ENCODE results near the gene ADCY3.

The ADCY3 gene

DNA sequence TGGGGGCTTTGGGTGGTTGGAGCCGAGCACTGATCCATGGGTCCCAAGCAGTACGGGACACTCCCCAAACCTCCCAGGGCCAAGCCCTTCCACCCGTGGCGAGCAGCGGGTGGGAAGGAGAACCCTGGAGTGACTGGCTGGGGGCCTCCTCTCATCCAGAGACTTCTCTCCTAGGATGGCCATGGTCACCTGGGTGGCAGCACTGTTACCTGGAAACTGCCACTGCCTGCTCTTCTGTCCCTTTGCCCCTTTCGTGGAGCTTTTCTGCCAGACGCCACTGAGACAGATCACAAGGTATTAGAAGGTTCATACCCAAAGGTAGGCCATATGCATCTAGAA is 99.9 kb downstream of the ADCY3 start:
- TF ChIP-seq, protein P1, sequence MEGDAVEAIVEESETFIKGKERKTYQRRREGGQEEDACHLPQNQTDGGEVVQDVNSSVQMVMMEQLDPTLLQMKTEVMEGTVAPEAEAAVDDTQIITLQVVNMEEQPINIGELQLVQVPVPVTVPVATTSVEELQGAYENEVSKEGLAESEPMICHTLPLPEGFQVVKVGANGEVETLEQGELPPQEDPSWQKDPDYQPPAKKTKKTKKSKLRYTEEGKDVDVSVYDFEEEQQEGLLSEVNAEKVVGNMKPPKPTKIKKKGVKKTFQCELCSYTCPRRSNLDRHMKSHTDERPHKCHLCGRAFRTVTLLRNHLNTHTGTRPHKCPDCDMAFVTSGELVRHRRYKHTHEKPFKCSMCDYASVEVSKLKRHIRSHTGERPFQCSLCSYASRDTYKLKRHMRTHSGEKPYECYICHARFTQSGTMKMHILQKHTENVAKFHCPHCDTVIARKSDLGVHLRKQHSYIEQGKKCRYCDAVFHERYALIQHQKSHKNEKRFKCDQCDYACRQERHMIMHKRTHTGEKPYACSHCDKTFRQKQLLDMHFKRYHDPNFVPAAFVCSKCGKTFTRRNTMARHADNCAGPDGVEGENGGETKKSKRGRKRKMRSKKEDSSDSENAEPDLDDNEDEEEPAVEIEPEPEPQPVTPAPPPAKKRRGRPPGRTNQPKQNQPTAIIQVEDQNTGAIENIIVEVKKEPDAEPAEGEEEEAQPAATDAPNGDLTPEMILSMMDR (IDR thresholded peaks at IDR 0.05; ENCODE audit: control extremely low read depth, extremely low read depth, low read depth, missing control alignments): no peak
- no peak for DNase-seq (ENCODE audit: extremely low spot score)
- POLR2A ChIA-PET: no interaction called here
- CTCF ChIA-PET: interaction anchor here (1.0 to 2.6 kb wide), 5 partner anchors 8 to 410 kb away, joined by 4 to 21 read pairs (median 6); partner anchors contain the start of genes CENPO and PTRHD1

DNA sequence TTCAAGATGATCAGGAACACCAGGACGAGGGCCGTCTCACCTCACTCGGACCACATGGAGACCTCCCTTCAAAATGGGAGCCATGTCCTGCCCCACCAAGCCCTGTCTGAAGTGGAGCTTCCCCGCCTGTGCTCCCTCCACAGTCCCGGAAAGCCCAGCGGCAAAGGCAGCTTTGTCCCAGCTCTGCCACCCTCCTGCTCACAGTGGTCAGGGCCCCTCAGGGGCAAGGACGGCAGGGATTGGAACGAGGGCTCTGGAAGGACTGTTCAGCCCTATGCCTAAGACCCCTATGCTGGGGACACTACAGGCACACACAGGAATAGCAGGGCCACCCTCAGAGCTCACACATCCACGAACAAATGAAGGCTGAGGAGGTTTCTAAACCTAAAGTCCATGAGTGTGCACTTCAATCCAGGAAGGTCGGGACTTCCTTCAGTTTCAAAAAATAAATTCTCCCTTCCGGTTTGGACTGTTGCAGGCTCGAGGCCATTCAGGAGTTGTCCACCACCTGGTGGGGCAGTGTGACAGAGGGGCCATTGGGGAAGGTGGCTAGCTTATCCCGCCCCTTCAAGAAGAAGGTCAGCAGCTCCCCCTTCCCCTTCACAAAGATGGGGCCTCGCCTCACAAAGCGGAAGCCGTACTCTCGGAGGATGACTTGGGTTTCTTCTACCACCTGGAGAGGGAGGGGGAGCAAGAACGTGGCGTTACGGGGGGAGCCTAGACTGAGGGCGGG is 100.4 kb downstream of the ADCY3 start:
- TF ChIP-seq, protein P1 (IDR thresholded peaks at IDR 0.05; ENCODE audit: control extremely low read depth, extremely low read depth, low read depth, missing control alignments): no peak
- POLR2A ChIA-PET: no interaction called here

DNA sequence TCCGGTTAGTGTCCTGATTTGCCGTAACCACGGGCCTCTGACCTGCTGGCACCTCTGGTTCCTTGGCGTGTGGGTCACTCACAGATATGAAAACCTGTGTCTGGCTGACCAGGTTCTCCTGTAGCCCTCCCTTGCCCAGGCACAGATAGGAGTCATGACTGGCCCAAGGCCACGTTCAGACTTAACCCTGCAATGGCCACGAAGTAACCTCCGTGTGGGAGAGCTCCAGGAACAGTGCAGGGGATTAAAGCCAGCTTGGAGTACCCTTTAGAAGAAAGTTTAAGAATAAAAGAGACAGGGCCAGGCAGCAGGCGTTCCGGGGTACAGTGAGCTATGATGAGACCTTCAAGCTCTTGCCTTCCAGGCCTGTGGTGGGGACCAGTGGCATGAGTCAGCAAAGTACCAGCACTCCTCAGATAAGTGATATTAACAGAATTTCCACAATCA is 101.3 kb downstream of the ADCY3 start:
- TF ChIP-seq, protein P1 (IDR thresholded peaks at IDR 0.05; ENCODE audit: control extremely low read depth, extremely low read depth, low read depth, missing control alignments): no peak
- POLR2A ChIA-PET: interaction anchor here (0.5 kb wide), 1 partner anchor 364 kb away, joined by 4 read pairs; no protein-coding TSS in a partner anchor
- DNase-seq (ENCODE audit: extremely low spot score): no peak
- CTCF ChIA-PET: interaction anchor here (1.0 to 2.6 kb wide), 7 partner anchors 9 to 409 kb away, joined by 3 to 21 read pairs (median 4); partner anchors contain the start of genes CENPO and PTRHD1

More for the DNA sequence above, 100.4 kb downstream of the ADCY3 start:
- CTCF ChIA-PET: interaction anchor here (1.2 to 2.6 kb wide), 6 partner anchors 8 to 410 kb away, joined by 3 to 21 read pairs (median 4); partner anchors contain the start of genes CENPO and PTRHD1
- no peak for DNase-seq (ENCODE audit: extremely low spot score)

DNA sequence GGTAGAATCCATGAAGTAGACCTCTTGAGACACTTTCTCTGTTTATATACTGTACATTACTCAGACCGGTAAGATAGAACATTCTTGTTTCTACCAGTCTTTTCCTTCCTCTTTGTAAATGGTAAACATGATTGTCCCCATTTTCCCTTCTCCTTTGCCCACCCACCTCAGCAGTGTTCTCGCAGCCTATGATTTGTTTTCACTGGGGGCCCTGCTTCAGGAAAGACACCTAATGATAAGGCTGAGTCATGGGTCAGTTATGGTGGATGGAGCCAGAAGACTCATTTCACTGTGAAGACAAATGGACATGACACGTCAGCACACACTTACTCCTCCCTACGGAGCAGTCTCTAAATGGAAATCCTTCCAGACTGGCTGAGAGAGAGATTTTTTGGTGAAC is 103.2 kb downstream of the ADCY3 start:
- no peak for DNase-seq (ENCODE audit: extremely low spot score)
- TF ChIP-seq, protein P1 (IDR thresholded peaks at IDR 0.05; ENCODE audit: control extremely low read depth, extremely low read depth, low read depth, missing control alignments): no peak
- ChIA-PET CTCF (no interaction called here), POLR2A (no interaction called here)

DNA sequence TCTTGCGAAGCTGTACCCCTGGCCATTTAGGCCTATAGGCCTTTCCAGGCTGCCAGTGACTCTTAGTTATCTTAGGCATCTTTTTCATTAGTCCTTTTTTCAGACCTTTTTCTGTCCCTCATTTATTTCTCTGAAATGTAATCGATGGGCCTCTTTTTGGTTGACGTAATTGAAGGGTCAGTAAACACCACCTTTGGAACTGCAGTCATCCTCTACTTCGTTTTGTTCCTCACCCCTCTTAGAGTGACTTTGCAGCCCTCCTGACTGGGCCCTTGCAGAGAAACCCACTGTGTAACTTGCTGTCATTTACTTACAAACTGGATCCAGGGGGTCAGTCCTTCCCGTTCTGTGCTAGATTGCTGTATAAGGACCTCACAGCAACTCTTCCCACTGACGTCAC is 103.6 kb downstream of the ADCY3 start:
- CTCF ChIA-PET: interaction anchor here (0.9 to 1.3 kb wide), 2 partner anchors 11 to 394 kb away, joined by 4 to 11 read pairs; no protein-coding TSS in a partner anchor

DNA sequence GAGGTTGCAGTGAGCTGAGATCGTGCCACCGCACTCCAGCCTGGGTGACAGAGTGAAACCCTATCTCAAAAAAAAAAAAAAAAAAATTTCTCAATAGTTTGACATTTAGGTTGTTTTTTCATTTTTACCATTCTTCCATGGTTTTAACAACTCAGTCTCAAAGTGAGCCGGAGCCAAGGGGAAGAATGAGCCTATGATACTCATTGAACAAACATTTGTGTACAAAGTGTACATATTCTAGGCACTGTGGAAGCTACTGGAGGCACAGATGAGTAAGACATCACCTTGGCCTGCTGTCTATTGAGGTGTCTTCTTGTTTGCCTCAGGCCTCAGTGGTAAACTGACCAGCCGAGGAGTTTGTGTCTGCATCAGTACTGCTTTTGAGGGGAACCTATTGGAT is 104.9 kb downstream of the ADCY3 start:
- DNase-seq (ENCODE audit: extremely low spot score): no peak
- CTCF ChIA-PET: interaction anchor here (1.2 to 1.3 kb wide), 4 partner anchors 12 to 405 kb away, joined by 3 to 11 read pairs (median 4); no protein-coding TSS in a partner anchor
- POLR2A ChIA-PET: no interaction called here
- TF ChIP-seq, protein P1 (IDR thresholded peaks at IDR 0.05; ENCODE audit: control extremely low read depth, extremely low read depth, low read depth, missing control alignments): no peak

More for the DNA sequence above, 103.6 kb downstream of the ADCY3 start:
- TF ChIP-seq, protein P1 (IDR thresholded peaks at IDR 0.05; ENCODE audit: control extremely low read depth, extremely low read depth, low read depth, missing control alignments): no peak
- POLR2A ChIA-PET: no interaction called here
- DNase-seq (ENCODE audit: extremely low spot score): no peak
